RWPE1 (cell line): ENCODE results near the gene PKP1.

Experiments
- CTCF ChIA-PET: fragments of 350-600 bp; sonication (Branson Sonifier 250); formaldehyde crosslinking; extraction: SDS; loops from one replicate; lab custom pipeline; 2021; lab: Yijun Ruan, JAX
- POLR2A ChIA-PET: fragments of 400-600 bp; formaldehyde crosslinking; extraction: SDS; loops from one replicate; lab custom pipeline; 2020; ENCODE audit warnings: antibody characterized with exemption; ENCODE audit not compliant: low non-redundant PET; lab: Yijun Ruan, JAX
- DNase-seq: peaks from one replicate; pipeline ENCODE4 v3.0.0; 2012; ENCODE audit warnings: low spot score
- H3K27ac ChIP-seq: fragments of 450-650 bp; 2 replicates; pipeline ENCODE4 v1.5.1; 2017
- TF ChIP-seq, protein P1 (sequence below): fragments of 450-650 bp; conservative IDR thresholded peaks from 2 replicates; pipeline ENCODE4 v1.5.1; 2017; ENCODE audit warnings: low read depth, mild to moderate bottlenecking

The PKP1 gene

DNA sequence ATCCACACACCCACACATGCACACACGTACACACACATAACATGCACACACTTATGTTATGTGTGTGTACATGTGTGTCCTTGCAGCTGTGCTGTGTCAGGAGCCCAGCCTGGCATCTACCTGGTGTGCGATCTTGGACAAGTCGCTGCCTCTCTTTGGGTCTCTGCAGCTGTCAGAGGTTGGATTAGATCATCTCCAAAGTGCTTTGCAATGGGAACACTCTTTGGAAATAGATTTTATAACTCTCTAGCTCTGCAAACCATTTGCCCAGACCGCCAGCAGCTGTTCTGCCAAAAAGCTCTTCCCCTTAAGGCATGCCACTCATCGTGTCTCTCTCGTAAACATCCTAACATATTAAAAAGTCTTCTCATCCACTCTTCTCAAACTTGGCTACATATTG, 4.7 kb downstream of the PKP1 start:
- ChIA-PET POLR2A (interaction anchor here (8.5 kb wide), 1 partner anchor 27 kb away, joined by 109 read pairs; no protein-coding TSS in a partner anchor), CTCF (interaction anchor here (0.7 to 5.9 kb wide), 8 partner anchors 15 to 80 kb away, joined by 3 to 45 read pairs (median 9); no protein-coding TSS in a partner anchor)
- DNase-seq, result no peak
- peak overlapping the region; percentile 97 for H3K27ac ChIP-seq
- TF ChIP-seq, protein P1, sequence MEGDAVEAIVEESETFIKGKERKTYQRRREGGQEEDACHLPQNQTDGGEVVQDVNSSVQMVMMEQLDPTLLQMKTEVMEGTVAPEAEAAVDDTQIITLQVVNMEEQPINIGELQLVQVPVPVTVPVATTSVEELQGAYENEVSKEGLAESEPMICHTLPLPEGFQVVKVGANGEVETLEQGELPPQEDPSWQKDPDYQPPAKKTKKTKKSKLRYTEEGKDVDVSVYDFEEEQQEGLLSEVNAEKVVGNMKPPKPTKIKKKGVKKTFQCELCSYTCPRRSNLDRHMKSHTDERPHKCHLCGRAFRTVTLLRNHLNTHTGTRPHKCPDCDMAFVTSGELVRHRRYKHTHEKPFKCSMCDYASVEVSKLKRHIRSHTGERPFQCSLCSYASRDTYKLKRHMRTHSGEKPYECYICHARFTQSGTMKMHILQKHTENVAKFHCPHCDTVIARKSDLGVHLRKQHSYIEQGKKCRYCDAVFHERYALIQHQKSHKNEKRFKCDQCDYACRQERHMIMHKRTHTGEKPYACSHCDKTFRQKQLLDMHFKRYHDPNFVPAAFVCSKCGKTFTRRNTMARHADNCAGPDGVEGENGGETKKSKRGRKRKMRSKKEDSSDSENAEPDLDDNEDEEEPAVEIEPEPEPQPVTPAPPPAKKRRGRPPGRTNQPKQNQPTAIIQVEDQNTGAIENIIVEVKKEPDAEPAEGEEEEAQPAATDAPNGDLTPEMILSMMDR, result no peak

DNA sequence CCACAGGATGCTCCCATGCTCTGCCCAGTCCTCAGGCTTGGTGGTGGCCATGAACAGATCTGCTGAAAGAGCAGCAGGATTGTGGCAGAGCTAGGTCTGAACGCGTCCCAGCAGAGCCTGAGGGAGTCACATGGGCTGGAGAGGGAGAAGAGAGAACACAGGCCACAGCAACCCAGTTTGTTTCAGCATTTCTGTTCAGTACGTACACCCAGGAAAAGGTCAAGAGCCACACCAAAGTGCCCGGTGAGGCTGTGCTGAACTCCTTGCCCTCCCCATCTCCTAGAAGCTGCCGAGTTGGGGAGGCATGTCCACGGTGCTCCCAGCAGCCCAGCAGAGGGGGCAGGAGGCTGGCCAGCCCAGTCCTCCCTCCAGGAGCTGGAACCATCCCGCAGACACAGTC, 5.5 kb downstream of the PKP1 start:
- DNase-seq, result peak; percentile 68
- CTCF ChIA-PET, result interaction anchor here (0.5 to 5.9 kb wide), 17 partner anchors 11 to 720 kb away, joined by 3 to 45 read pairs (median 5); no protein-coding TSS in a partner anchor
- TF ChIP-seq, protein P1, result no peak
- POLR2A ChIA-PET, result interaction anchor here (0.5 to 8.5 kb wide), 6 partner anchors 10 to 58 kb away, joined by 3 to 109 read pairs (median 6); no protein-coding TSS in a partner anchor
- H3K27ac ChIP-seq, result peak overlapping the region; percentile 97

DNA sequence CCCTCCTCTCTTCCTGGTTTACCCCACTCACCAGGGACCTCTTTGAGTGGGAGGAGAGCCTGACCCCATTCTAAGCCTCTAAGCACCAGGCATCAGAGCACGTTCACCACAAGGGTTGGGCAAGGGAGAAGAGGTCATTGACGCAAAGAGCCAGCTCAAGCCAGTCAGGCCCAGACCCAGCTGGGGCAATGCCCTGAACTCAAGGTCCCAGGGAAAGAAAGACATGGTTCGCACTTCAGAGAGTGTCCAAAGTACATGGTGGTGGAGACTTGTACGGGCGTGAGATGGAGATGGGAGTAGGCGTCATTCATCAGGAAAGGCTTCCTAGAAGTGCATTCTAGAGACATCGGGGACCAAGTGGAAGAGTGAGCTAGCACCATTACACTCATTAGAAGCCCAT, 7.2 kb downstream of the PKP1 start:
- TF ChIP-seq, protein P1, result no peak
- peak overlapping the region; percentile 97 for H3K27ac ChIP-seq
- ChIA-PET CTCF (interaction anchor here (0.7 to 5.9 kb wide), 9 partner anchors 9 to 56 kb away, joined by 3 to 45 read pairs (median 6); no protein-coding TSS in a partner anchor), POLR2A (interaction anchor here (0.7 kb wide), 1 partner anchor 15 kb away, joined by 3 read pairs; no protein-coding TSS in a partner anchor)
- no peak for DNase-seq

DNA sequence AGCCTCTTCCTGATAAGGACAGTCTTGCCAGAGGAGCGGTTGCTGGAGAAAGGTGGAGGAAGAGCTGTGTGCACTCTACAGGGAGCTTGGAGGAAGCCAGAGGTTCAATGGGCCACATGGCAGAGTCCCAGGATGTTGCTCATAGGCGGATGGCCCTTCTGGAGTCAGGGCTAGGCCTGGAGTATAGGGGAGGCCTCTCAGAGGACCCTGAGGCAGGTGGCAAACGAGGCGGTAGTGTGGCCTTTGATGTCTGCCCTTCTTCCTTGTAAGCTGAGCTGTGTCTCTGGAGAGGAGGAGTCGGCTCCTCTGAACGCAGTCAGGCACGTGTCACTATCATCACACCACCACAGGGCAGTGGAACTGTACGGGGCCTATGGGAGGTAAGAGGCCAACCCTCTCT, 8.6 kb downstream of the PKP1 start:
- ChIA-PET CTCF (interaction anchor here (0.7 kb wide), 1 partner anchor 27 kb away, joined by 3 read pairs; no protein-coding TSS in a partner anchor), POLR2A (interaction anchor here (0.6 kb wide), 1 partner anchor 19 kb away, joined by 4 read pairs; no protein-coding TSS in a partner anchor)
- TF ChIP-seq, protein P1, result no peak
- DNase-seq, result no peak
- H3K27ac ChIP-seq, result peak overlapping the region; percentile 97

DNA sequence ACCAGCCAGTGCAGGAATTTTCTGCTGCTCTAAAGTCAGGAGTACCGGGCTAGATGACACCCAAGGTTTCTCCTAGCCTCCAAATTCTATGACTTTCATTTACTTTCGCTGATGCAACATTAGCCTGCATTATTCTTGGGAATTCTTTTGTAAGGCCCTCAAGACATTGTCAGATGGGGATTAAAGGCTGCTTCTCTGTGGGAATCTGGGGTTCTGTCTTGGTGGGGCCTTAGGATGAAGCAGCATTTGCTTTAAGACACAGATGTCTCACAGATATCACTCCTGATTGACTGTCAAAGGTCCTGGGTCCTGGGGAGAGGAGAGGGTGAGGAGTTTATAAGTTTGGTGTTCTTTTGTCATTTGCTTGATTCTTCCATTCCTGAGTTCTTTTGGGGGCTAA, 11.6 kb downstream of the PKP1 start:
- POLR2A ChIA-PET, result no interaction called here
- TF ChIP-seq, protein P1, result no peak
- CTCF ChIA-PET, result interaction anchor here (0.6 to 1.5 kb wide), 2 partner anchors 41 to 109 kb away, joined by 5 to 8 read pairs; no protein-coding TSS in a partner anchor
- H3K27ac ChIP-seq, result peak overlapping the region; percentile 89
- no peak for DNase-seq

DNA sequence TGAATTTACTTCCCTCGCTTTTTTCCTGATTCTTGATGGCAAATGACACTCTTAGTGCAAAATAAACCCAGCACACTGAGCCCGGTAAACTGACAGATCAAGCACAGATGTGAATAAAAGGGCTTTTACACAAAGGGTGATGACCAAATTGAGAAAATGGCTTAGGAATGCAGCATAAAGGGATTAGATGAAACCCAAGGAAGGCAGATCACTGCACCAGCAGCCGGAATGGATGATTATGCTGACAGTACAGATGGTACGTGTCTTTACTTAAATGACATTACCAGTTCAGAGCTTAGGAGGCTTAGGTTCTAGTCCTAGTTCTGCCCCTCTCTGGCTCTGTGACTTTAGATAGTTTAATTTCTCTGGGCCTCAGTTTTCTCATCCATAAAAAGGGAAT, 12.0 kb downstream of the PKP1 start:
- ChIA-PET POLR2A (interaction anchor here (0.5 kb wide), 1 partner anchor 174 kb away, joined by 3 read pairs; the partner anchor contains the start of gene PHLDA3), CTCF (interaction anchor here (0.6 to 1.5 kb wide), 2 partner anchors 41 to 109 kb away, joined by 5 to 8 read pairs; no protein-coding TSS in a partner anchor)
- TF ChIP-seq, protein P1, result no peak

More for the DNA sequence above, 12.0 kb downstream of the PKP1 start:
- no peak for DNase-seq
- H3K27ac ChIP-seq, result peak overlapping the region; percentile 89
